ENCODE results near the gene TRNAU1AP. TPM values are rescaled to one million over a fixed set of nuclear protein-coding genes. Genes with fewer than 3 reads are reported as not detected.

TRNAU1AP gene
- total and polyA plus RNA-seq, 2 of the 13 experiments (the other 11 are each of a cell fraction or from before 2014, with no cell fraction given) = 29.0 to 42.9 TPM

DNA sequence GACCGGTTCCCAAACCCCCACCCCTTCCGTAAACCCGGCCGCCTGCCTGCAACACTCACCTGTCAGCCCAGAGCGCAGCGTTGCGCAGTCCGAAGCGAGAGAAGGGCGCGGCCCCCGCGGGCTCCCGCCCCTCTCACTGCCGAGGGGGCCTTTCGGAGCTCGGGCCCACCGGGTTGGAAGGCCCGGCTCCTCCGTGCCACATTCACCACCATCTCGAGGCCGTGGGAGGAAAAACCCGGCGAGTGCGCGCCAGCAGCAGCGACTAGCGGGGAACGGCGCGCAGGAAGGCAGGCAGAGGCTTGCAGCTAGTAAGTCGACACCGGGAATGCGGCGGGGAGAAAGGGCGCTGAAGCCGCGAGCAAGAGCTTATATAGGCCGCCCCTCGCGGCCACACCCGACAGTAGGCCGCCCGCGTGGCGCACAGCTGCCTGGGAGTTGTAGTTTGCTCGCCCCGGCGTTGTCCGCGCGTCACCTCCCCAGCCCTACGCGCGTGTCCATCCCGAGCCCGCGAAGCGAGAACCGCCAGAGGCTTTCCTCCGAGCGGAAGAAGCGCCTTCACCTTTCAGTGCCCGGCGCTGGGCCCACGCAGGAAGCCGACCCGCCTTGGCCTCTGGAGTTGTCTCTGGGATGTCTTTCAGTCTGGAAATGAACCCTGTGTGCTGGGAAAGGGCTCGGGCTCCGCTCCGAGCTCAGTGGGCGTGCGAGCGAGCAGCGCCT is 28.8 kb downstream of the TRNAU1AP start (continued):
- TF ChIP-seq, protein P1, sequence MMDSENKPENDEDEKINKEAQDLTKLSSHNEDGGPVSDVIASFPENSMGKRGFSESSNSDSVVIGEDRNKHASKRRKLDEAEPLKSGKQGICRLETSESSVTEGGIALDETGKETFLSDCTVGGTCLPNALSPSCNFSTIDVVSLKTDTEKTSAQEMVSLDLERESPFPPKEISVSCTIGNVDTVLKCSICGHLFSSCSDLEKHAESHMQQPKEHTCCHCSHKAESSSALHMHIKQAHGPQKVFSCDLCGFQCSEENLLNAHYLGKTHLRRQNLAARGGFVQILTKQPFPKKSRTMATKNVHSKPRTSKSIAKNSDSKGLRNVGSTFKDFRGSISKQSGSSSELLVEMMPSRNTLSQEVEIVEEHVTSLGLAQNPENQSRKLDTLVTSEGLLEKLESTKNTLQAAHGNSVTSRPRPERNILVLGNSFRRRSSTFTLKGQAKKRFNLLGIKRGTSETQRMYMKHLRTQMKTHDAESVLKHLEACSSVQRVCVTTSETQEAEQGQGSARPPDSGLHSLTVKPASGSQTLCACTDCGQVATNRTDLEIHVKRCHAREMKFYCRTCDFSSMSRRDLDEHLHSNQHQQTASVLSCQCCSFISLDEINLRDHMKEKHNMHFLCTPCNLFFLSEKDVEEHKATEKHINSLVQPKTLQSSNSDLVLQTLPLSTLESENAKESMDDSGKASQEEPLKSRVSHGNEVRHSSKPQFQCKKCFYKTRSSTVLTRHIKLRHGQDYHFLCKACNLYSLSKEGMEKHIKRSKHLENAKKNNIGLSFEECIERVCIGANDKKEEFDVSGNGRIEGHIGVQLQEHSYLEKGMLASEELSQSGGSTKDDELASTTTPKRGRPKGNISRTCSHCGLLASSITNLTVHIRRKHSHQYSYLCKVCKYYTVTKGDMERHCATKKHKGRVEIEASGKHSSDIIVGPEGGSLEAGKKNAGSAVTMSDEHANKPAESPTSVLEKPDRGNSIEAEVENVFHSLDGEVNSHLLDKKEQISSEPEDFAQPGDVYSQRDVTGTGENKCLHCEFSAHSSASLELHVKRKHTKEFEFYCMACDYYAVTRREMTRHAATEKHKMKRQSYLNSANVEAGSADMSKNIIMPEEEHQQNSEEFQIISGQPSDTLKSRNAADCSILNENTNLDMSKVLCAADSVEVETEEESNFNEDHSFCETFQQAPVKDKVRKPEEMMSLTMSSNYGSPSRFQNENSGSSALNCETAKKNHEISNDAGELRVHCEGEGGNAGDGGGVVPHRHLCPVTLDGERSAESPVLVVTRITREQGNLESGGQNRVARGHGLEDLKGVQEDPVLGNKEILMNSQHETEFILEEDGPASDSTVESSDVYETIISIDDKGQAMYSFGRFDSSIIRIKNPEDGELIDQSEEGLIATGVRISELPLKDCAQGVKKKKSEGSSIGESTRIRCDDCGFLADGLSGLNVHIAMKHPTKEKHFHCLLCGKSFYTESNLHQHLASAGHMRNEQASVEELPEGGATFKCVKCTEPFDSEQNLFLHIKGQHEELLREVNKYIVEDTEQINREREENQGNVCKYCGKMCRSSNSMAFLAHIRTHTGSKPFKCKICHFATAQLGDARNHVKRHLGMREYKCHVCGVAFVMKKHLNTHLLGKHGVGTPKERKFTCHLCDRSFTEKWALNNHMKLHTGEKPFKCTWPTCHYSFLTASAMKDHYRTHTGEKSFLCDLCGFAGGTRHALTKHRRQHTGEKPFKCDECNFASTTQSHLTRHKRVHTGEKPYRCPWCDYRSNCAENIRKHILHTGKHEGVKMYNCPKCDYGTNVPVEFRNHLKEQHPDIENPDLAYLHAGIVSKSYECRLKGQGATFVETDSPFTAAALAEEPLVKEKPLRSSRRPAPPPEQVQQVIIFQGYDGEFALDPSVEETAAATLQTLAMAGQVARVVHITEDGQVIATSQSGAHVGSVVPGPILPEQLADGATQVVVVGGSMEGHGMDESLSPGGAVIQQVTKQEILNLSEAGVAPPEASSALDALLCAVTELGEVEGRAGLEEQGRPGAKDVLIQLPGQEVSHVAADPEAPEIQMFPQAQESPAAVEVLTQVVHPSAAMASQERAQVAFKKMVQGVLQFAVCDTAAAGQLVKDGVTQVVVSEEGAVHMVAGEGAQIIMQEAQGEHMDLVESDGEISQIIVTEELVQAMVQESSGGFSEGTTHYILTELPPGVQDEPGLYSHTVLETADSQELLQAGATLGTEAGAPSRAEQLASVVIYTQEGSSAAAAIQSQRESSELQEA (CRISPR knock-in tag; IDR thresholded peaks at IDR 0.05; ENCODE audit: not compliant biosample characterization) = peak; percentile 91
- TF ChIP-seq MBD4 (IDR thresholded peaks at IDR 0.05; ENCODE audit: borderline replicate concordance, low read length) = no peak
- peak; percentile 82; the same call in 1 of the 2 replicates for TF ChIP-seq ZBTB8A (CRISPR knock-in tag; IDR thresholded peaks at IDR 0.05; ENCODE audit: borderline replicate concordance, low read depth)
- peak; percentile 55 for TF ChIP-seq KDM3A (CRISPR knock-in tag; IDR thresholded peaks at IDR 0.05; ENCODE audit: low read depth)
- TF ChIP-seq, protein P2, sequence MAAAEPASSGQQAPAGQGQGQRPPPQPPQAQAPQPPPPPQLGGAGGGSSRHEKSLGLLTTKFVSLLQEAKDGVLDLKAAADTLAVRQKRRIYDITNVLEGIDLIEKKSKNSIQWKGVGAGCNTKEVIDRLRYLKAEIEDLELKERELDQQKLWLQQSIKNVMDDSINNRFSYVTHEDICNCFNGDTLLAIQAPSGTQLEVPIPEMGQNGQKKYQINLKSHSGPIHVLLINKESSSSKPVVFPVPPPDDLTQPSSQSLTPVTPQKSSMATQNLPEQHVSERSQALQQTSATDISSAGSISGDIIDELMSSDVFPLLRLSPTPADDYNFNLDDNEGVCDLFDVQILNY (CRISPR knock-in tag; conservative IDR thresholded peaks at IDR 0.05) = no peak; the same call in 1 of the 2 replicates
- TF ChIP-seq ZNF230 (CRISPR knock-in tag; IDR thresholded peaks at IDR 0.05) = peak; percentile 73; the same call in 1 of the 2 replicates
- TF ChIP-seq, protein P3, sequence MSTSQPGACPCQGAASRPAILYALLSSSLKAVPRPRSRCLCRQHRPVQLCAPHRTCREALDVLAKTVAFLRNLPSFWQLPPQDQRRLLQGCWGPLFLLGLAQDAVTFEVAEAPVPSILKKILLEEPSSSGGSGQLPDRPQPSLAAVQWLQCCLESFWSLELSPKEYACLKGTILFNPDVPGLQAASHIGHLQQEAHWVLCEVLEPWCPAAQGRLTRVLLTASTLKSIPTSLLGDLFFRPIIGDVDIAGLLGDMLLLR (CRISPR knock-in tag; IDR thresholded peaks at IDR 0.05) = peak; percentile 67; the same call in 1 of the 2 replicates
- TF ChIP-seq AGO2 (optimal IDR thresholded peaks at IDR 0.05; ENCODE audit: low read depth, low read length) = peak; percentile 98
- TF ChIP-seq EHMT2 (IDR thresholded peaks at IDR 0.05; ENCODE audit: borderline replicate concordance, low read depth, low read length) = no peak
- peak; percentile 77 for TF ChIP-seq GATAD1 (CRISPR knock-in tag; IDR thresholded peaks at IDR 0.05)
- peak; percentile 28; the same call in 1 of the 2 replicates for TF ChIP-seq ZNF629 (CRISPR knock-in tag; conservative IDR thresholded peaks at IDR 0.05)
- TF ChIP-seq, protein P4, sequence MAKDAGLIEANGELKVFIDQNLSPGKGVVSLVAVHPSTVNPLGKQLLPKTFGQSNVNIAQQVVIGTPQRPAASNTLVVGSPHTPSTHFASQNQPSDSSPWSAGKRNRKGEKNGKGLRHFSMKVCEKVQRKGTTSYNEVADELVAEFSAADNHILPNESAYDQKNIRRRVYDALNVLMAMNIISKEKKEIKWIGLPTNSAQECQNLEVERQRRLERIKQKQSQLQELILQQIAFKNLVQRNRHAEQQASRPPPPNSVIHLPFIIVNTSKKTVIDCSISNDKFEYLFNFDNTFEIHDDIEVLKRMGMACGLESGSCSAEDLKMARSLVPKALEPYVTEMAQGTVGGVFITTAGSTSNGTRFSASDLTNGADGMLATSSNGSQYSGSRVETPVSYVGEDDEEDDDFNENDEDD (CRISPR knock-in tag; IDR thresholded peaks at IDR 0.05; ENCODE audit: borderline replicate concordance) = peak; percentile 91
- peak; percentile 60; the same call in 1 of the 2 replicates for TF ChIP-seq ZNF713 (CRISPR knock-in tag; IDR thresholded peaks at IDR 0.05)
- no peak for TF ChIP-seq ATAD3A (CRISPR knock-in tag; IDR thresholded peaks at IDR 0.05)
- TF ChIP-seq JUN (CRISPR knock-in tag; IDR thresholded peaks at IDR 0.05) = peak; percentile 40; the same call in 1 of the 2 replicates
